GM12872 (cell line): ENCODE data around the gene COL15A1.

ENCODE experiments used
- TF ChIP-seq, protein P1 (sequence below): IDR thresholded peaks from 3 replicates; pipeline ENCODE4 v1.5.1; 2011; ENCODE audit warnings: low read depth, mild to moderate bottlenecking, low read length, moderate library complexity; ENCODE audit not compliant: insufficient read depth

COL15A1 gene

GRCh38 chr9:98916660-98917059, 27.0 kb upstream of the COL15A1 start:
- TF ChIP-seq, protein P1, sequence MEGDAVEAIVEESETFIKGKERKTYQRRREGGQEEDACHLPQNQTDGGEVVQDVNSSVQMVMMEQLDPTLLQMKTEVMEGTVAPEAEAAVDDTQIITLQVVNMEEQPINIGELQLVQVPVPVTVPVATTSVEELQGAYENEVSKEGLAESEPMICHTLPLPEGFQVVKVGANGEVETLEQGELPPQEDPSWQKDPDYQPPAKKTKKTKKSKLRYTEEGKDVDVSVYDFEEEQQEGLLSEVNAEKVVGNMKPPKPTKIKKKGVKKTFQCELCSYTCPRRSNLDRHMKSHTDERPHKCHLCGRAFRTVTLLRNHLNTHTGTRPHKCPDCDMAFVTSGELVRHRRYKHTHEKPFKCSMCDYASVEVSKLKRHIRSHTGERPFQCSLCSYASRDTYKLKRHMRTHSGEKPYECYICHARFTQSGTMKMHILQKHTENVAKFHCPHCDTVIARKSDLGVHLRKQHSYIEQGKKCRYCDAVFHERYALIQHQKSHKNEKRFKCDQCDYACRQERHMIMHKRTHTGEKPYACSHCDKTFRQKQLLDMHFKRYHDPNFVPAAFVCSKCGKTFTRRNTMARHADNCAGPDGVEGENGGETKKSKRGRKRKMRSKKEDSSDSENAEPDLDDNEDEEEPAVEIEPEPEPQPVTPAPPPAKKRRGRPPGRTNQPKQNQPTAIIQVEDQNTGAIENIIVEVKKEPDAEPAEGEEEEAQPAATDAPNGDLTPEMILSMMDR: no peak

- TF ChIP-seq, protein P1: no peak
These were observed 25.8 kb upstream of the COL15A1 start for GRCh38 chr9:98917746-98918487.

DNA sequence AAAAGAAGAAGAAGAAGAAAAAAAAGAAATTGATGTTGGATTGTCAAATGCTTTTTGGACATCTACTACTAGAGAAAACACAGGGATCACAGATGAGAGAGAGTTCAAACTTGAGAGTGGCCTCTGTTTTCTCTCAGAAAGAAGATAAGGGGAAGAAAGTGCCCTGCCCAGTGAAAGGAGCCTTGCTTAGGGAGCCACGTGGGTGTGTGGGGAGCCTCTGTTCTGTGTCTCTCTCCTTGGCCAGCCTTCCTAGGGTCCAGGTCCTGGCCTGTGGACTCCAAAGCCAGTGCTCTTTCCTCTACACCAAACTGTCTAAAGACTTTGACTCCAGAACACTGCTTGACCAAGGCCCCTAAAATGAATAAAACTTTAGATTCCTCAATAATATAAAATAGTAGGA, 22.0 kb upstream of the COL15A1 start:
- TF ChIP-seq, protein P1: no peak

GRCh38 chr9:98922721-98923435, 20.8 kb upstream of the COL15A1 start:
- TF ChIP-seq, protein P1: no peak

DNA sequence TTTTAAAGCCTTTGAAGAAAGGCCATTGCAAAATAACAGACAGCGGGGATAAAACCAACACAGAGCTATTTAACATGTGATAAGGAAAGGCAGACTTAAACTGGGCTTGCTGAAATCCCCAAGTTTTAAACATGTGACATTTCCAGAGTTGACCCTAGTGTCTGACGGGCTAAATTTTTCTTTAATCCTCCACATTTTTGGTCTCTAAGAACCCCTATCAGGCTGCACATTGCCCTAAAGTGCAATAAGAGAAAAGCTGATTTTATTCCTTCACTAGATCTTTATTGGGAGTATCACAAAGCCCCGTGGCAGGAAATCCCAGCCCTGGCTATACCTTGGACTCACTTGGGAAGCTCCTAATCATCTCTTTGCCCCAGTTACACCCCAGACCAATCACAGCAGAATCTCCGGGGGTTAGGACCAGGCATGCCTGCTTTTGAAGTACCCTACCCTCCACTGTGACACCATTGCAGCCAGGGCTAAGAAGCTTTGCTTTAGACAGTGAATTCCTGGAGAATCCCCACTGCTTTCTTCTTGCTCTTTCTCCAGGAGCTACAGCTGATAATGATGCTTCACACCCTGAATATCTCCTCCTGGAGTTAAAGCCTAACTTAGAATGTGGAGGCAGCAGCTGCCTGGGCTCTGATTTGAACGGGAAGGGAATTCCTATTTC, 20.1 kb upstream of the COL15A1 start:
- TF ChIP-seq, protein P1: no peak

- TF ChIP-seq, protein P1: no peak
These were observed 18.5 kb upstream of the COL15A1 start for GRCh38 chr9:98924946-98925820.
